CD4-positive, alpha-beta T cell (primary cell): ENCODE data around the gene EIF5A. TPM values are rescaled to one million over a fixed set of nuclear protein-coding genes. Genes with fewer than 3 reads are reported as not detected.

Source experiments
- ATAC-seq: fragments of 200-7000 bp; cut with Tn5 transposase; one replicate; pipeline ENCODE4 v1.10.0; 2022; ENCODE audit warnings: mild to moderate bottlenecking; ENCODE audit not compliant: poor library complexity
- CTCF ChIA-PET: fragments of 350-600 bp; sonication (Branson Sonifier 250); formaldehyde crosslinking; loops from one replicate; lab custom pipeline; 2021; ENCODE audit warnings: antibody characterized with exemption, inconsistent platforms; lab: Charles Lee
- POLR2A ChIA-PET: fragments of 350-600 bp; sonication (Branson Sonifier 250); formaldehyde crosslinking; loops from one replicate; lab custom pipeline; 2021; ENCODE audit warnings: antibody characterized with exemption, inconsistent platforms; lab: Charles Lee
- DNase-seq, 14 experiments: peaks; one replicate each; pipeline ENCODE4 v3.0.0-alpha.2; 2013 to 2020; ENCODE audit warnings: mixed read lengths in 2 of 14
- H3K27ac ChIP-seq, 2 donors: one replicate each; pipeline versions ENCODE4 v1.5.1 to v1.7.0; 2013; ENCODE audit warnings: low read length in 2 of 2, low read depth in 1 of 2, mild to moderate bottlenecking in 1 of 2
- H3K27me3 ChIP-seq, 2 experiments: 1 replicate in 1 of 2; 2 replicates in 1 of 2; pipeline versions ENCODE4 v1.6.1 to v1.7.0; 2013; ENCODE audit warnings: low read length in 2 of 2, control low read depth in 1 of 2, mild to moderate bottlenecking in 1 of 2, moderate library complexity in 1 of 2; ENCODE audit not compliant: insufficient read depth in 2 of 2, control insufficient read depth in 1 of 2
- H3K36me3 ChIP-seq: one replicate; pipeline ENCODE4 v1.6.1; 2013; ENCODE audit warnings: low read length, control low read depth; ENCODE audit not compliant: insufficient read depth
- H3K4me1 ChIP-seq: one replicate; pipeline ENCODE4 v1.6.1; 2013; ENCODE audit warnings: low read length, control low read depth; ENCODE audit not compliant: insufficient read depth
- H3K4me3 ChIP-seq: one replicate; pipeline ENCODE4 v1.5.1; 2013; ENCODE audit warnings: mild to moderate bottlenecking, low read length, moderate library complexity
- H3K9me3 ChIP-seq, 2 experiments: 1 replicate in 1 of 2; 2 replicates in 1 of 2; pipeline versions ENCODE4 v1.6.1 to v1.7.0; 2013; ENCODE audit warnings: low read length in 2 of 2, mild to moderate bottlenecking in 2 of 2, control low read depth in 1 of 2, moderate library complexity in 1 of 2; ENCODE audit not compliant: control insufficient read depth in 1 of 2, insufficient read depth in 1 of 2
- H3K27ac Mint-ChIP-seq: one replicate; pipeline ENCODE4 v1.8.0; 2020; ENCODE audit warnings: mixed read lengths
- H3K27me3 Mint-ChIP-seq: one replicate; pipeline ENCODE4 v1.8.0; 2021; ENCODE audit warnings: mixed read lengths
- H3K36me3 Mint-ChIP-seq: one replicate; pipeline ENCODE4 v1.8.0; 2021; ENCODE audit warnings: low read depth, mixed read lengths
- H3K4me1 Mint-ChIP-seq: one replicate; pipeline ENCODE4 v1.8.0; 2021; ENCODE audit warnings: low read depth, mixed read lengths
- H3K4me3 Mint-ChIP-seq: one replicate; pipeline ENCODE4 v1.8.0; 2020; ENCODE audit warnings: mild to moderate bottlenecking, mixed read lengths
- H3K9me3 Mint-ChIP-seq: one replicate; pipeline ENCODE4 v1.8.0; 2020; ENCODE audit warnings: mixed read lengths
- intact Hi-C, 2 experiments: fragments of 100-400 bp; cut with DNase I in 1 of 2; cut with micrococcal nuclease in 1 of 2; formaldehyde crosslinking; loops; one replicate each; pipeline versions ENCODE4 v1.15.1 to v1.9.0; 2023 to 2025; cut with DNase I, micrococcal nuclease
- total RNA-seq, 174 experiments: library from RNA in 2 of 174; stranded (reverse) in 2 of 174; gene quantifications; one replicate each; pipeline ENCODE4 v1.2.3 and lab custom pipeline; 2021 to 2026
- TF ChIP-seq, protein P1 (sequence below): fragments of 200-600 bp; IDR thresholded peaks from one replicate; pipeline ENCODE4 v1.8.0; 2022; ENCODE audit warnings: antibody characterized with exemption, mild to moderate bottlenecking

EIF5A gene
- total RNA-seq, 2 experiments from 2014 or later = 471 to 480 TPM

DNA sequence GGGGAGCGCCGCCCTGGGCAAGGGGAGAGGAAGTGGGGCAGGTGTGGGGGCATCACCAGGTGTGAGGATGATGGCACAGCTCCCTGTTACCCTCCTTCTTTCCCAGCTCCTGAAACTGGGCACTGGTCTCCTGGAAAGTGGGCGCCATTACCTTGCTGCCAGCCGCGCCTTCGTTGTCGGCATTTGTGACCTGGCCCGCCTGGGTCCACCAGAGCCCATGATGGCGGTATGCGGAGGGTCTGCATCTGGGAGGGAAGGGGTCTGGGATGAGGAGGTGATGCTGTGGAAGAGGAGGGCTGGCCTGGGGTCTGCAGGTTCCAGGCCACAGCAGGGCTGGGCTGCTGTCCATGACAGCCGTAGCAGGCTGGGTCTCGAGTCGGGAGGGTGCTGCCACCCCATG is 34.4 kb downstream of the EIF5A start:
- no peaks in the 10 kb centered on the region for H3K9me3 ChIP-seq
- Mint-ChIP-seq H3K36me3 (peaks cover 81% of the 10 kb centered on the region), H3K4me3 (no peak overlapping the region), H3K4me1 (peaks cover 30% of the 10 kb centered on the region), H3K27me3 (no peaks in the 10 kb centered on the region), H3K9me3 (no peaks in the 10 kb centered on the region), H3K27ac (peak overlapping the region; percentile 65)
- no peaks in the 10 kb centered on the region for H3K27me3 ChIP-seq
- CTCF ChIA-PET = interaction anchor here (0.9 kb wide), 1 partner anchor 14 kb away, joined by 3 read pairs; no protein-coding TSS in a partner anchor
- intact Hi-C loops = no loop called here
- H3K4me1 ChIP-seq = peaks cover 63% of the 10 kb centered on the region
- no peak overlapping the region for H3K4me3 ChIP-seq
- DNase-seq (no peak), ATAC-seq (no peak)
- POLR2A ChIA-PET = interaction anchor here (0.8 to 1.4 kb wide), 3 partner anchors 10 to 46 kb away, joined by 3 to 7 read pairs (median 3); no protein-coding TSS in a partner anchor
- H3K36me3 ChIP-seq = peaks cover 89% of the 10 kb centered on the region
- no peak overlapping the region for H3K27ac ChIP-seq
- TF ChIP-seq, protein P1, sequence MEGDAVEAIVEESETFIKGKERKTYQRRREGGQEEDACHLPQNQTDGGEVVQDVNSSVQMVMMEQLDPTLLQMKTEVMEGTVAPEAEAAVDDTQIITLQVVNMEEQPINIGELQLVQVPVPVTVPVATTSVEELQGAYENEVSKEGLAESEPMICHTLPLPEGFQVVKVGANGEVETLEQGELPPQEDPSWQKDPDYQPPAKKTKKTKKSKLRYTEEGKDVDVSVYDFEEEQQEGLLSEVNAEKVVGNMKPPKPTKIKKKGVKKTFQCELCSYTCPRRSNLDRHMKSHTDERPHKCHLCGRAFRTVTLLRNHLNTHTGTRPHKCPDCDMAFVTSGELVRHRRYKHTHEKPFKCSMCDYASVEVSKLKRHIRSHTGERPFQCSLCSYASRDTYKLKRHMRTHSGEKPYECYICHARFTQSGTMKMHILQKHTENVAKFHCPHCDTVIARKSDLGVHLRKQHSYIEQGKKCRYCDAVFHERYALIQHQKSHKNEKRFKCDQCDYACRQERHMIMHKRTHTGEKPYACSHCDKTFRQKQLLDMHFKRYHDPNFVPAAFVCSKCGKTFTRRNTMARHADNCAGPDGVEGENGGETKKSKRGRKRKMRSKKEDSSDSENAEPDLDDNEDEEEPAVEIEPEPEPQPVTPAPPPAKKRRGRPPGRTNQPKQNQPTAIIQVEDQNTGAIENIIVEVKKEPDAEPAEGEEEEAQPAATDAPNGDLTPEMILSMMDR = no peak

DNA sequence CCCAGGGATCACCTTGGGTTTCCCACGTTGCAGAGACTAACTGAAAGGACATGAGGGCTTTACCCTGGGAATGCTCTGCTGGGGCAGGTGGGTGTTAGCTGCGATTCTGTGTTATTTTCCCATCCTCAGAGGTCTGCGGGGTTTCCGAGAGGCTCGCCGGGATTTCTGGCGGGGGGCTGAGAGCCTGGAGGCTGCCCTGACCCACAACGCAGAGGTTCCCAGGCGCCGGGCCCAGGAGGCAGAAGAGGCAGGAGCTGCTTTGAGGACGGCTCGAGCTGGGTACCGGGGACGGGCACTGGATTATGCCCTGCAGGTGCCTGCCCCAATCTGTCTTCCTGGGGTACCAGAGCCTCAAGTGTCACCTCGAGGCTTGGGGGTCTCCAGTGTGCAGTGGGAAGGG is 35.8 kb downstream of the EIF5A start:
- no peaks in the 10 kb centered on the region for H3K27me3 Mint-ChIP-seq
- ATAC-seq = no peak
- no peaks in the 10 kb centered on the region for H3K9me3 ChIP-seq
- H3K4me1 ChIP-seq = peaks cover 50% of the 10 kb centered on the region
- no peak overlapping the region for H3K4me3 ChIP-seq
- POLR2A ChIA-PET = interaction anchor here (4.3 kb wide), 1 partner anchor 14 kb away, joined by 21 read pairs; the partner anchor contains the start of gene NEURL4
- H3K27me3 ChIP-seq = no peaks in the 10 kb centered on the region
- intact Hi-C loops = no loop called here
- TF ChIP-seq, protein P1 = no peak
- H3K4me3 Mint-ChIP-seq = no peak overlapping the region
- peaks cover 84% of the 10 kb centered on the region for H3K36me3 Mint-ChIP-seq
- no peak for DNase-seq
- CTCF ChIA-PET = interaction anchor here (1.2 kb wide), 1 partner anchor 94 kb away, joined by 3 read pairs; no protein-coding TSS in a partner anchor
- H3K9me3 Mint-ChIP-seq = no peaks in the 10 kb centered on the region
- H3K36me3 ChIP-seq = peaks cover 98% of the 10 kb centered on the region
- H3K4me1 Mint-ChIP-seq = peaks cover 17% of the 10 kb centered on the region
- H3K27ac ChIP-seq = peak overlapping the region in 1 of 2 donors; percentile 10
- H3K27ac Mint-ChIP-seq = no peak overlapping the region

DNA sequence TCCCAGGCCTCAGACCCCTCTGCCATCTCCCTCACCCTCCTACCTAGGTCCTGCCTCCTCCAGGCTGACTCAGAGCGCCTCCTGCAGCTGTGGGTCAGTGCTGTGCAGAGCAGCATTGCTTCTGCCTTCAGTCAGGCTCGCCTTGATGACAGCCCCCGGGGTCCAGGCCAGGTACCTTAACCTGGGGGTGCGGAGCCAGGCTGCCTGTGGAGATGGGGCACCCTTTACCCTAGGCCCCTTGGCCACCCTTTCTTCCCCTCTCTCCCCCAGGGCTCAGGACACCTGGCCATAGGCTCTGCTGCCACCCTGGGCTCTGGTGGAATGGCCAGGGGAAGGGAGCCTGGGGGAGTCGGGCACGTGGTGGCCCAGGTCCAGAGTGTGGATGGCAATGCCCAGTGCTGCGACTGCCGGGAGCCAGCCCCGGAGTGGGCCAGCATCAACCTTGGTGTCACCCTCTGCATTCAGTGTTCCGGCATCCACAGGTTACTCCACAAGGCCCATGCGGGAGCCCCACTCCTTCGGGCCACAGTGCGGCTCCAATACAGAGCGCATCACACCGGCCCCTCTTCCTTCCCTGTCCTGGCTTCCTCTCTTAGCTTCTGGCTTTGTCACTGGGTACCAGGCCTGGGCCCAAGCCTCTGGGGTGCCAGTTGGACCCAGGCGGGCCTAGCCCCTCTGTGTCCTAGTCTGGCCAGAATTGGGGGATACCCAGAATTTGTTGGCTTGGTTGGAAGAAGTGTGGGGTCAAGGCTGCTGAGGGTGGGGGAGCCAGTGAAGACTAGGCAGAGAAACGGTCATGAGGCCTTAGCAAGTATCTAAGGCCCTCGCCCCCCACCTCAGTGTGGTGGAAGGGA is 39.6 kb downstream of the EIF5A start:
- peaks cover 81% of the 10 kb centered on the region for H3K36me3 Mint-ChIP-seq
- no peak for DNase-seq
- H3K4me1 ChIP-seq = peaks cover 45% of the 10 kb centered on the region
- no peak overlapping the region for H3K27ac ChIP-seq
- ChIA-PET POLR2A (interaction anchor here (1.1 to 5.6 kb wide), 3 partner anchors 10 to 18 kb away, joined by 3 to 96 read pairs (median 21); partner anchors contain the start of genes ACAP1 and NEURL4), CTCF (no interaction called here)
- H3K4me3 ChIP-seq = no peak overlapping the region
- H3K4me3 Mint-ChIP-seq = no peak overlapping the region
- H3K27me3 ChIP-seq = no peaks in the 10 kb centered on the region
- H3K27ac Mint-ChIP-seq = peak overlapping the region; percentile 36
- TF ChIP-seq, protein P1 = no peak
- H3K9me3 ChIP-seq = no peaks in the 10 kb centered on the region
- no peaks in the 10 kb centered on the region for H3K9me3 Mint-ChIP-seq
- peaks cover 84% of the 10 kb centered on the region for H3K36me3 ChIP-seq
- intact Hi-C loops = loop anchor here (1.0 to 2.0 kb wide), 2 partner anchors 22 to 67 kb away; no protein-coding TSS in a partner anchor
- ATAC-seq = no peak
- peaks cover 29% of the 10 kb centered on the region for H3K4me1 Mint-ChIP-seq
- H3K27me3 Mint-ChIP-seq = no peaks in the 10 kb centered on the region
